GM21737 (cell line): Measurements from ENCODE around the gene C17orf113.
"Not testable (repeated sequence)": the region's sequence is repeated elsewhere in the genome, so short reads cannot be mapped to it uniquely, and the experiment has no call there.

Source experiments
- ATAC-seq: cut with Tn5 transposase; IDR thresholded peaks from one replicate; pipeline ENCODE4 v1.9.1; 2021; ENCODE audit warnings: mild to moderate bottlenecking, moderate library complexity; ENCODE audit not compliant: unreplicated experiment

C17orf113 gene

GRCh38 chr17:42042598-42043319, 7.6 kb downstream of the C17orf113 start:
- no peak for ATAC-seq

- no peak for ATAC-seq
These were observed 8.8 kb downstream of the C17orf113 start for GRCh38 chr17:42041619-42042018.

- ATAC-seq, result no peak
These were observed 9.6 kb downstream of the C17orf113 start for GRCh38 chr17:42040818-42041217.

DNA sequence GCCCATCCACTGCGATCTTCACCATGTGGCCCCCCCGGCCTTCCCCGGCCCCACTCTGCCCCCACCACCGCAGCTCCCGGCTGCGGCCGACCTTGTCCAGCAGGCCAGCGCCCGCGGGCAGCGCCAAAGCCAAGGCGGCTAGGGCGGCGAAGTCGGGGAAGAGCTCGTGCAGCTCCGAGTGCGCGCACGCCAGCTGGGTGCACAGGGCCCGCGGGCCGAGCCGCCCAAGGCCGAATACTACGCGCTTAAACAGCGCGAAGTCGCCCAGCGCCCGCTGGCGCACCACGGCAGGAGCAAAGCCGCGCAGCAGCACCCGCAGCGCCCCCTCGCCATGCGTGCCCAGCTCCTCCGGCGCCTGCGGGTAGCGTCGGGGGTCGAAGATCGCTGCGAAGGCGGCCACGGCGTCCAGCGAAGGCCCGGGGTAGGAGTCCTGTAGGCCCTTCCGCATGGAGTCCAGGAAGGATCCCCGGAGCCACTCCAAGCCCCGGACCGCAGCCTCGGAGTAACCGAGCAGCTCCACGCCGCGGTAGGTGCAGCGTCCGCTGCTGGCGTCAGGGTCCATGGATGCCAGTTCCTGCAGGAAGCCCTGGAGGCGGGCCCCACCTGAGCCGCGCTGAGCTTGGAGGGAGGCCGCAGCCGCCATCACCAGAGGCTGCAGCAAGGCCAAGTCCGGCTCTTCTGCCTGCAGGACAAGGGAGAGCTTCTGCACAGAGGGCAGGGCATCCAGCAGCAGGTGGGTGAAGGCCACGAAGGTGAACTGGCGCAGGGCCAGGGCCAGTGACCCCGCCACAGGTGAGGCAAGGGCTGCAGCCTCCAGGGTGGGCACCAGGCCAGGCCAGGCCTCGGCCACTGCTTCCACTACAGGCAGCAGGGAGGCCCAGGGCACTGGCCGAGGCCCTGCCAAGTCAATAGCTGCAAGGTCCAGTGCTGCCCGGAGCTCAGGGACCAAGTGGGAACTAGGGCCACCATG, 10.3 kb downstream of the C17orf113 start:
- no peak for ATAC-seq

GRCh38 chr17:42038221-42038973, 12.0 kb downstream of the C17orf113 start:
- ATAC-seq, result no peak

DNA sequence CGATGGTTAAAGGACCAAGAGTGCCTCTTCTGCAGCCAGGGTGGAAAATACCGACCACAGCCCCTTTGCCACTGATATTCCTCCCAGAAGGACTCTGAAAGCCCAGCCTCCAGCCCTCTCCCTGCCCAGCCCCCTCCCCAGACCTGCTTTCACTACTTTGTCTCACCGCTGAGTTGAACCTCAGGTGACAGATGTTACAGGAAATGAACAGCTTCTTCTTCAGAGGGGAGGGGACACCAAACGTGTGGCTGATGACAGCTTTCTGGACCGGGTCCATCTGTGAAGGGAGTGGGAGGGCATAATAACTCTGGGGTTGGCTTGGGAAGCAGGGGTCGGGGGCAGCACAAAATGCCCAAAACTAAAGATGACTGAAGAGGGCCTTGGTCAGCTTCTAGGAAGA, 16.3 kb downstream of the C17orf113 start:
- no peak for ATAC-seq

- ATAC-seq, result no peak
These were observed 18.8 kb downstream of the C17orf113 start for GRCh38 chr17:42031584-42031983.

DNA sequence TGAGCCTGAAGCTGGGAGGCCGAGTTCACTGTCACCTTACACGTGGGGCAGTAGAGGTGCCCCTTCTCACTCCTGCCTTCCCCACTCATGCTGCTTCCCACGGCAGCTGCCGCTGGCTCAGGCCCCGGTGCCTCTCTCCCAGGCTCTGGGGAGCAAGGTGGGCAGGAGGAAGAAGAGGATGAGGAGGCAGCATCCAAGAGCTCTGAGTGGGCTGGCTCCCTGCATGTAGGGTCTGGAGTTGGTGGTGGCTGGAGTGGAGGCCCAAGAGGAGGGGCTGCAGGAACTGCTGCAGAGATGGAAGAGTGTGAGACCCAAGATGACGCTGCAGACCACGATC, 21.6 kb downstream of the C17orf113 start:
- no peak for ATAC-seq

DNA sequence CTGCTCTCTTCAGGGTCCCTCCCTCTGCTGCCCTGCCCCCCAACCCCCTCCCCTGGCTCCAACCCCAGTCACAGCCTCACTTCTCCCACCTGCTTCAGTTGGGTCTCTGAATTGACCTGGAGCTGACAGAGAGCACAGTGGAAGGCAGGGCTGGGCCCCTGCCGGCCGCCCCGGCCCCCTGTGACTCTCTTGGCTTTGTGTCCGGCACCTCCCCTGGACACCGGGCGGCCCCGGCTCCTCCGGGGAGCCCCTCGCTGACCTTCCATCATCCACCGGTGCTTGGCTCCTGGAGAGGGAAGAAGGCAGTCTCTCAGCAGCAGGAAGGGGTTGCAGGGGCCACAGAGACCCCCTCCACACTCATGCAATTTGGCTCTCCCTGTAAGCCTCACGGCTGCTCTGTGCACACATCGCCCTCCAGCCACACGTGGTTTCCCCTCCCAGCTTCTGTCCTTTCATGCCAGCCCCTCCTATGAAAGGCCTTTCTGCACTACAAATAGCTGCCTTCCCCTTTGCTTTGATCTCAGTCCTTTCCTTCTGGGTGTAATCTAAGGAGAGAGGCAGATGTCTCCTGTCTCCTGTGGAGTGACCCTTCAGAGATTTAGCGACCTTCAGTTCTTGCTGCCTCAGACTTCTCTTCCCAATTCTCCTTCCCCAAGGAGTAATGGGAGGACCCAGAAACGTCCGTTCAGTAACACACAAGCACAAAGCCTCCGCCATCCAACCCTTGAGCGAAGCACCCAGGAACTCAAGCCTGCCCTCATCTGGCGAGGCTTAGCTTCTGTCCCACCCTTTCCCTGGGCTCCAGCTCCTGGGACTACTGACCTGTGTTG, 22.2 kb downstream of the C17orf113 start:
- ATAC-seq, result no peak

DNA sequence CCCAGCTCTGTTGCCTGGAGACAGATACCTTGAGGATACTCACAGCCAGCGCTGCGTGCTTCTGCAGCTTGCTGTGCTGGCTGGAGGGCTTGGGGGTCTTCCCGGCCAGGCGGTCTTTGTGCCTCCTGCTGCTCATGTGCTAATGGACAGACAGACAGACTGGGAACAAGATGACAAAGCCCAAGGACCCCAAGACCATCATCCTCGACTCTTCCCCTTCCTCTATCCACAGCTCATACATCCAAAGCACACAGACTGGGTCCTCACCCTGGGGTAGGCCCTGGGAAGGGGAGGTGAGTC, 22.9 kb downstream of the C17orf113 start:
- no peak for ATAC-seq

DNA sequence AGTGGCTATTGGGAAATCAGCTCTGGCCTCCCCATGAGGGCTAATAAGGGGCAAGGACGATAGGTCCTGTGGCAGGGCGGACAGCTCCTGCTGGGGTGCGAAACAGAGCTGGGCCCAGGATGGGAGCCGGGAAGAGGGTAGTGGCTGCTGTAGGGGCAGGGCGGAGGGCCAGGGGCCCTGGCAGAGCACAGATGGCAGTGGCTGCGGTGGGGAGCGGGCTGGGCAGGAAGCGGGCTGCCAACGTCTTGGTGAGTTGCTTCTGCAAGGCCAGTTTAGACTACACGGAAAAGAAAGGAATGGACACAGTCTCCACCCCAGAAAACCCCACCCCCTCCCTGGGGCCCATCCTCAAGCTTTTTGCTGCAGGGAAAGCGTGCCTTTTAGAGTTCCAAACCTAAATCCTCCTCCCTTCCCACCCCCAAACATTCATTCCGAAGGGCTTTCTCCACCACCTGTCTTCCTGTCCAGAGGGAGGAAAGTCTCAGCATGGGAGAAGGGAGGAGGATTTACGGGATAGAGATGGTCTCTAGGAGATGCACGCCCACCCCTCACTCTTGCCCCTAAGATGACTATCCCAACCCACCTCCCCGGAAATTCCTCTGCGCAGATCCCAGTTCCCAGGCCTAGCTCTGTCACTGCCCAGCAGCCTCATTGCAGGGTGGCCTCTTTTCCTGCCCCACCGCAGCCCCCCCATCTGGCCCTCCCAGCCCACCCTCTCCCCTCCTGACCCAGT, 23.4 kb downstream of the C17orf113 start:
- ATAC-seq, result no peak

- no peak for ATAC-seq
These were observed 24.5 kb downstream of the C17orf113 start for GRCh38 chr17:42025936-42026335.

DNA sequence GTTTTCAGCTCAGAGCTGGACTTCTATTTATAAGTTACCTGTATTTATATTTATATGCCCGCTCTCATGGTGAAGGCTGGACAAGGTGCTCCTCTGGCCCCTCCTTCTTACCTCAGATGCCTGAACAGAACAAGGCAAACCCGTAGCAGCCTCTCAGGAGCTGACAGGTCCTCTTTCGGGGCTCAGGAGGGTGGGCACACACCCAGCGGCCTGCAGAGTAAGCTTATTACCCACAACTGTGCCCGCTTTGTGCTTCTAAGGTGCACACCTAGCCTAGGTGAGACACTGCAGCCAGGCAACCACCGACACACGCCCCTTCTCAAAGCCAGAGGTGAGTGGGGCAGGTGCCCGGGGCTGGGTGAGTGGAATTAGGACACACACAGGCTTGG, 25.2 kb downstream of the C17orf113 start:
- ATAC-seq, result no peak

- ATAC-seq, result no peak
These were observed 26.7 kb downstream of the C17orf113 start for GRCh38 chr17:42023524-42024349.

DNA sequence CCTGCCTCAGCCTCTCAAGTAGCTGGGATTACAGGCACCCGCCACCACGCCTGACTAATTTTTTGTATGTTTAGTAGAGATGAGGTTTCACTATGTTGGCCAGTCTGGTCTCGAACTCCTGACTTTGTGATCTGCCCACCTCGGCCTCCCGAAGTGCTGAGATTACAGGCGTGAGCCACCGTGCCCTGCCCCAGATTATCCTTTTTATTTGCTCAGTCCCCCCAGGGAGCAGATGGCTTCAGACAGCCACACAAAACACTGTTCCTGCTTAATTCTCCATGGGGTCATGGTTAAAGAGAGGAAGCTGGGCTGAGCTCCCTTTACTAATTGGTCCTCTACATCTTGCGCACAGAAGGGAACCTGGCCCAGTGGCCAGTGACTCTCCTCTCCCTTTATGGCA, 29.6 kb downstream of the C17orf113 start:
- not testable (repeated sequence) for ATAC-seq

DNA sequence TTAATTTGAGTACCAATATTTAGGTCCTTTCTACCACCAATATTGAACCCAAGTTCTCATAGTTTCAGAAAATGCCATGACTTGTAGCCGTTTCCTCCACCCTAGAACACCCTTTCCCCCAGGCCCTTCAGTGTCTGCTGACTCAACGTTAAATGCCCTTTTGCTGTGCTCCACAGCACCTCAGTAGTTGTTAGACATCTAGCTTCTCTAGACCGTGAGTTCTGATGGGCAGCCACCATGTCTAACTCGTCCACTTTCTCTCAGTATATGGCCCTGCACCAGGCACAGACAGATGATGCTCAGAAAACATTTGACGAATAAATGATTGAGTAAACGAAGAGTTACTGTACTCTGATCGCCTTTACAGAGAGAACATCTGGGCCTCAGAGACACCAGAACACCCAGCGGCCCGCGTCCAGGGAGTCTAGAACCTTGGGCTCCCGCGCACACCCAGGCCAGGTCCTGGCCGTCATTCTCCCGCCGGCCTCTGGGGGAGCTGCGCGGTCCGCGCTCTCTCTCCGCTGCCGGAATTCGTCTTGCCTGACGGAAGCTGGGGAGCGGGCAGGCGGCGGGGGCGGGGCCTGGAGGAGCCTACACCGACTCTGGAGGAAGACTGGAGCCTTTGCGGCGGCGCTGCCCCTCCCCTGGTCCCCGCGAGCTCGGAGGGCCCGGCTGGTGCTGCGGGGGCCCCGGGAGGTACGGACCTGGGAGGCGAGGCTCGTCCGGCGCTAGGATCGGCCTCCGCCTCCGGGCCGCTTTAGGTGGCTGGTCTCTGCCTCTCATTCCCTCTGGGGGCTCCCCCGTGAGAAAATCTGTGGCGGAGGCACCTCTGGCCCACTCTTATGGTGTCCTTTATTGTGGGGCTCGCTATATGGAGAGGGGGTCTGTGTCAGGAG, 30.6 kb downstream of the C17orf113 start, which contains the start of gene NKIRAS2:
TSS of gene NKIRAS2 (plus strand) at position 582 of the 896 bp plus-strand sequence. CDS start 1,488 bp downstream, outside the sequence.
- peak; percentile 56 for ATAC-seq

DNA sequence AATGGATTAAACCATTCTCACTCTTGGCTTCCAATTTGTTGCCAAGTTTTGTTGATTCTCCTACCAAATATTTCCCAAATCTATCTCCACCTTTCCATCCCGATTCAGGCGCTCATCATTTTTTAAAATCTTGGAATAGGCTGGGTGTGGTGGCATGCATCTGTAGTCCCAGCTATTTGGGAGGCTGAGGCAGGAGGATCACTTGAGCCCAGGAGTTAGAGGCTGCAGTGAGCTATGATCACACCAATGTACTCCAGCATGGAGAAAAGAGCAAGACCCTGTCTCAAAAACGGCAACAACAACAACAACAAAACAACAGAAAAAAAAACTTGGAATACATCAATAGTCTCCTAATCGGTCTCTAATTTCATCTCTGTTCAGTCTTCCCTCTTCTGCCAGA, 31.4 kb downstream of the C17orf113 start:
- no peak for ATAC-seq

DNA sequence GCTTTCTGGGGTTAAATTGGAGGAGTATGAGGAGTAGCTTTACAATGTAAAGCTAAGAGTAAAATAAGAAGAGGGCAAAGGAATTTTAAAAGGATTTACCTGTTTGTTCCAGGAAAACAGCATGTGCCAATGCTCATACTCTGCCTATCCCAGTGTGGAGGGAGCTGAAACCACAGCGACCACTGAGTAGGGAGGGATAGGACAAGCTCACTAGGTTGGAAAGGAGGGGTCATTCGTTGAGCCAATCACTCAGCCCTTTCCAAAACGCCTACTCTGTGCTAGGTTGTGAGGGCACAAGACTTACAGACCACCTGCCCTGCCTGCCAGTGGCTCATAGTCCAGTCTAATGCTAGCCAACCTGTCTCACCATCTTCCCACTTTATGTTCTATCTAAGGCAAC, 32.1 kb downstream of the C17orf113 start:
- ATAC-seq, result no peak
